GM12872 (cell line): ENCODE results near the gene NAA38.

Source experiments
- CTCF ChIP-seq: IDR thresholded peaks from 3 replicates; pipeline ENCODE4 v1.5.1; 2011; ENCODE audit warnings: low read depth, mild to moderate bottlenecking, low read length, moderate library complexity; ENCODE audit not compliant: insufficient read depth

NAA38 gene

GRCh38 chr17:7859028-7859427, 1.7 kb upstream of the NAA38 start:
- no peak for TF ChIP-seq CTCF

GRCh38 chr17:7858522-7858810, 1.1 kb upstream of the NAA38 start:
- peak; percentile 47; the same call in 2 of the 3 replicates for TF ChIP-seq CTCF

GRCh38 chr17:7857713-7858521, 558 bp upstream of the NAA38 start, which contains the start of gene CYB5D1:
Gene CYB5D1 (plus strand): TSS chr17:7858003. CDS start chr17:7858135, 132 bp downstream.
- TF ChIP-seq CTCF, result no peak

- TF ChIP-seq CTCF, result no peak
Observed at GRCh38 chr17:7856011-7856810, 1.1 kb downstream of the NAA38 start.

GRCh38 chr17:7855660-7856010, 1.7 kb downstream of the NAA38 start:
- no peak for TF ChIP-seq CTCF

- TF ChIP-seq CTCF, result no peak
Observed at GRCh38 chr17:7854851-7855659, 2.3 kb downstream of the NAA38 start, which contains the start of gene TMEM88. Gene TMEM88 (plus strand): TSS chr17:7855066. CDS start chr17:7855075, 9 bp downstream.

GRCh38 chr17:7854078-7854777, 3.1 kb downstream of the NAA38 start:
- no peak for TF ChIP-seq CTCF
